OCI-LY1 (cell line): ENCODE results near the gene SLC35C1.

Experiments
- H2AFZ ChIP-seq: fragments of 200-600 bp; sonication (generic), shearing (Covaris generic); 2 replicates; pipeline ENCODE4 v1.6.0; 2014; ENCODE audit warnings: antibody characterized with exemption, mild to moderate bottlenecking, low read length
- H3F3A ChIP-seq: fragments of 200-600 bp; sonication (generic), shearing (Covaris generic); 2 replicates; pipeline ENCODE4 v1.6.0; 2014; ENCODE audit warnings: mild to moderate bottlenecking, antibody characterized with exemption, low read length, moderate library complexity; ENCODE audit not compliant: insufficient read depth
- H3K27ac ChIP-seq: fragments of 200-600 bp; sonication (generic); 2 replicates; pipeline ENCODE4 v1.5.1; 2014; ENCODE audit warnings: low read length, mixed run types, mild to moderate bottlenecking, low read depth; ENCODE audit not compliant: poor library complexity, severe bottlenecking
- H3K27me3 ChIP-seq: fragments of 200-600 bp; sonication (generic); 2 replicates; pipeline ENCODE4 v1.6.0; 2014; ENCODE audit warnings: antibody characterized with exemption, mild to moderate bottlenecking, low read length, moderate library complexity; ENCODE audit not compliant: insufficient read depth
- H3K36me3 ChIP-seq: fragments of 200-600 bp; sonication (generic); 2 replicates; pipeline ENCODE4 v1.6.1; 2014; ENCODE audit warnings: mild to moderate bottlenecking, antibody characterized with exemption, low read length, moderate library complexity, mixed read lengths; ENCODE audit not compliant: insufficient read depth
- H3K4me1 ChIP-seq: fragments of 200-600 bp; sonication (generic); 2 replicates; pipeline ENCODE4 v1.5.1; 2014; ENCODE audit warnings: mild to moderate bottlenecking, low read length, moderate library complexity; ENCODE audit not compliant: insufficient read depth, severe bottlenecking
- H3K4me2 ChIP-seq: fragments of 200-600 bp; sonication (generic), shearing (Covaris generic); 2 replicates; pipeline ENCODE4 v1.6.1; 2014; ENCODE audit warnings: low read length
- H3K4me3 ChIP-seq: fragments of 200-600 bp; sonication (generic); 2 replicates; pipeline ENCODE4 v1.5.1; 2014; ENCODE audit warnings: low read length, low read depth, mild to moderate bottlenecking, mixed read lengths; ENCODE audit not compliant: poor library complexity, severe bottlenecking
- H3K79me2 ChIP-seq: fragments of 200-600 bp; shearing (Covaris generic); 2 replicates; pipeline ENCODE4 v1.6.1; 2016; ENCODE audit warnings: mixed run types, low read length, mixed read lengths; ENCODE audit not compliant: insufficient read depth
- H3K9ac ChIP-seq: fragments of 200-600 bp; sonication (generic), shearing (Covaris generic); 2 replicates; pipeline ENCODE4 v1.6.1; 2014; ENCODE audit warnings: mild to moderate bottlenecking, low read length, mixed read lengths
- H3K9me2 ChIP-seq: fragments of 200-600 bp; sonication (generic), shearing (Covaris generic); 2 replicates; pipeline ENCODE4 v1.6.1; 2014; ENCODE audit warnings: low read depth, mild to moderate bottlenecking, low read length, mixed read lengths
- H3K9me3 ChIP-seq: fragments of 200-600 bp; shearing (Covaris generic); 2 replicates; pipeline ENCODE4 v1.6.1; 2014; ENCODE audit warnings: low read length, mixed read lengths
- H4K20me1 ChIP-seq: fragments of 200-600 bp; sonication (generic), shearing (Covaris generic); 2 replicates; pipeline ENCODE4 v1.6.0; 2016; ENCODE audit warnings: mild to moderate bottlenecking, low read length; ENCODE audit not compliant: insufficient read depth
- CTCF ChIP-seq: fragments of 200-600 bp; sonication (generic), shearing (Covaris generic); IDR thresholded peaks from 2 replicates; pipeline ENCODE4 v1.5.1; 2017; ENCODE audit warnings: mild to moderate bottlenecking, antibody characterized with exemption, low read length, moderate library complexity, mixed read lengths
- EZH2 ChIP-seq: fragments of 200-600 bp; sonication (generic), shearing (Covaris generic); IDR thresholded peaks from 2 replicates; pipeline ENCODE4 v1.8.0; 2017; ENCODE audit warnings: borderline replicate concordance, mixed run types, mild to moderate bottlenecking, antibody characterized with exemption, low read length, moderate library complexity, mixed read lengths

The SLC35C1 gene

GRCh38 chr11:45830596-45830995, 25.6 kb downstream of the SLC35C1 start:
- H3K79me2 ChIP-seq, result no peaks in the 10 kb centered on the region
- no peaks in the 10 kb centered on the region for H3F3A ChIP-seq
- H3K27me3 ChIP-seq, result peaks cover 5% of the 10 kb centered on the region; the same call in 1 of the 2 replicates
- no peak overlapping the region for H3K4me2 ChIP-seq
- TF ChIP-seq EZH2 (no peak), CTCF (no peak)
- no peaks in the 10 kb centered on the region for H4K20me1 ChIP-seq
- no peaks in the 10 kb centered on the region for H3K36me3 ChIP-seq
- H3K4me1 ChIP-seq, result no peaks in the 10 kb centered on the region
- no peak overlapping the region for H3K9ac ChIP-seq
- no peaks in the 10 kb centered on the region for H3K9me2 ChIP-seq
- H3K9me3 ChIP-seq, result no peaks in the 10 kb centered on the region
- no peak overlapping the region for H2AFZ ChIP-seq
- no peak overlapping the region for H3K4me3 ChIP-seq
- no peak overlapping the region for H3K27ac ChIP-seq

- Histone ChIP-seq H3F3A (no peaks in the 10 kb centered on the region), H2AFZ (no peak overlapping the region), H3K4me2 (no peak overlapping the region), H3K9me2 (no peaks in the 10 kb centered on the region), H3K27me3 (no peaks in the 10 kb centered on the region), H4K20me1 (no peaks in the 10 kb centered on the region), H3K4me1 (no peaks in the 10 kb centered on the region), H3K9ac (no peak overlapping the region), H3K9me3 (no peaks in the 10 kb centered on the region), H3K27ac (no peak overlapping the region), H3K4me3 (no peak overlapping the region), H3K79me2 (no peaks in the 10 kb centered on the region), H3K36me3 (no peaks in the 10 kb centered on the region)
- TF ChIP-seq CTCF (no peak), EZH2 (no peak)
Observed at GRCh38 chr11:45832811-45833441, 28.0 kb downstream of the SLC35C1 start.

- H3K4me1 ChIP-seq, result no peaks in the 10 kb centered on the region
- H3K27ac ChIP-seq, result no peak overlapping the region
- H2AFZ ChIP-seq, result no peak overlapping the region
- no peak overlapping the region for H3K4me3 ChIP-seq
- no peak overlapping the region for H3K9ac ChIP-seq
- H3K36me3 ChIP-seq, result no peaks in the 10 kb centered on the region
- no peak for TF ChIP-seq EZH2
- no peak for TF ChIP-seq CTCF
- H3K9me2 ChIP-seq, result no peaks in the 10 kb centered on the region
- H3K4me2 ChIP-seq, result no peak overlapping the region
- no peaks in the 10 kb centered on the region for H3F3A ChIP-seq
- H3K79me2 ChIP-seq, result no peaks in the 10 kb centered on the region
- no peaks in the 10 kb centered on the region for H3K27me3 ChIP-seq
- no peaks in the 10 kb centered on the region for H4K20me1 ChIP-seq
- no peaks in the 10 kb centered on the region for H3K9me3 ChIP-seq
Observed at GRCh38 chr11:45833761-45834160, 28.8 kb downstream of the SLC35C1 start.
